WERI-Rb-1 (cell line): Measurements from ENCODE around the gene ELAVL4.

Experiments
- DNase-seq: peaks from one replicate; pipeline ENCODE4 v3.0.0-alpha.2; 2020
- H3K27ac ChIP-seq: fragments of 250-450 bp; sonication (Bioruptor Pico); 2 replicates; pipeline ENCODE4 v1.5.1; 2020; ENCODE audit warnings: mild to moderate bottlenecking, moderate library complexity
- H3K27me3 ChIP-seq: fragments of 250-450 bp; sonication (Bioruptor Pico); 2 replicates; pipeline ENCODE4 v1.5.1; 2021; ENCODE audit warnings: mild to moderate bottlenecking, low read depth, moderate library complexity; ENCODE audit not compliant: insufficient read depth, severe bottlenecking
- H3K36me3 ChIP-seq: fragments of 250-450 bp; sonication (Bioruptor Pico); 2 replicates; pipeline ENCODE4 v1.5.1; 2020; ENCODE audit warnings: mild to moderate bottlenecking, moderate library complexity
- H3K4me3 ChIP-seq: 2 replicates; pipeline ENCODE4 v1.5.1; 2011; ENCODE audit warnings: low read depth, mild to moderate bottlenecking, control low read depth, low read length
- H3K9me3 ChIP-seq: fragments of 250-450 bp; sonication (Bioruptor Pico); 2 replicates; pipeline ENCODE4 v1.5.1; 2021; ENCODE audit warnings: mild to moderate bottlenecking, moderate library complexity; ENCODE audit not compliant: severe bottlenecking
- TF ChIP-seq, protein P1 (sequence below): IDR thresholded peaks from 2 replicates; pipeline ENCODE4 v1.5.1; 2011; ENCODE audit warnings: low read depth, mild to moderate bottlenecking, control low read depth, inconsistent platforms, low read length

The ELAVL4 gene

DNA sequence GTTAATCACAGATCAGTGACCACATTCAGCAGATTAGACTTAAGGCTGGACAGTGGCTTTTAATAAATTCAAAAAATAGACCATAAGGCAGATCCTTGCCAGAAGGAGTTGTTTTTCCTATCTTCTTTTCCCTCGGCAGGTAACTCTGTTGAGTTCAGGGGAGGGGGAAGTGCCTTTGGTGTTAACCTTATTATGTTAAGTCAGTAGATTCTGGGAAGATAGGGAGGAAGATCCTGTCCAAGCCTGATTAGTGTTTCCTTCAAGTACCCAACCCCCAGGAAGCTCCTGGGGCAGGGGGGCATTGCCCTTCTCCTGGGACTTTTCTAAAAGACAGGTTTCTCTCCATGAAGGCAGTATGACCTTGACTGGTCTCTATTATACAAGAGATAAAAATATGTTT, 87.4 kb downstream of the ELAVL4 start:
- Histone ChIP-seq H3K36me3 (no peaks in the 10 kb centered on the region), H3K27ac (peak overlapping the region; percentile 77), H3K9me3 (no peaks in the 10 kb centered on the region), H3K4me3 (peak overlapping the region; percentile 17), H3K27me3 (no peaks in the 10 kb centered on the region)
- DNase-seq = peak; percentile 63
- TF ChIP-seq, protein P1, sequence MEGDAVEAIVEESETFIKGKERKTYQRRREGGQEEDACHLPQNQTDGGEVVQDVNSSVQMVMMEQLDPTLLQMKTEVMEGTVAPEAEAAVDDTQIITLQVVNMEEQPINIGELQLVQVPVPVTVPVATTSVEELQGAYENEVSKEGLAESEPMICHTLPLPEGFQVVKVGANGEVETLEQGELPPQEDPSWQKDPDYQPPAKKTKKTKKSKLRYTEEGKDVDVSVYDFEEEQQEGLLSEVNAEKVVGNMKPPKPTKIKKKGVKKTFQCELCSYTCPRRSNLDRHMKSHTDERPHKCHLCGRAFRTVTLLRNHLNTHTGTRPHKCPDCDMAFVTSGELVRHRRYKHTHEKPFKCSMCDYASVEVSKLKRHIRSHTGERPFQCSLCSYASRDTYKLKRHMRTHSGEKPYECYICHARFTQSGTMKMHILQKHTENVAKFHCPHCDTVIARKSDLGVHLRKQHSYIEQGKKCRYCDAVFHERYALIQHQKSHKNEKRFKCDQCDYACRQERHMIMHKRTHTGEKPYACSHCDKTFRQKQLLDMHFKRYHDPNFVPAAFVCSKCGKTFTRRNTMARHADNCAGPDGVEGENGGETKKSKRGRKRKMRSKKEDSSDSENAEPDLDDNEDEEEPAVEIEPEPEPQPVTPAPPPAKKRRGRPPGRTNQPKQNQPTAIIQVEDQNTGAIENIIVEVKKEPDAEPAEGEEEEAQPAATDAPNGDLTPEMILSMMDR = no peak

GRCh38 chr1:50197216-50197615, 88.5 kb downstream of the ELAVL4 start:
- H3K4me3 ChIP-seq = peak overlapping the region; percentile 14; the same call in 1 of the 2 replicates
- peak; percentile 18 for DNase-seq
- H3K36me3 ChIP-seq = no peaks in the 10 kb centered on the region
- no peaks in the 10 kb centered on the region for H3K27me3 ChIP-seq
- TF ChIP-seq, protein P1 = no peak
- H3K27ac ChIP-seq = peak overlapping the region; percentile 77
- H3K9me3 ChIP-seq = no peaks in the 10 kb centered on the region

DNA sequence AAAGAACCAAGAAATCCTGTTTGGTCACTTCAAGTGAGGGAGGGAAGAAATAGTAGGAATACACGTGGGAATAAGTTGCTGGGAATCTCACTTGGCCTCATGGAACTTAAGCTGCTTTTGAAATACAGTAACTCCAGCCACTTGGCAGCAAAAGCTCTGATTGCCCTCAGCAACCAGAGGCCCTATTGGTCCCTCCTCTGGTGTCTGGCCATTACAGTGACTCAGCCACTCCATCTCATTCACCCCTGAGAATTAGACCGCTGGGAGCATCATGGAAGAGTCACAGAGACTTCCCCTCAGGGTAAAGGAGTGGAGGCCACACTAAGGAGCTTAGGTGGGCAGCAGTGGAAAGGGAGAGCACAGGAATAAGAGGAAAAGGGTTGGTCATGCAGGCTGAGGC, 99.6 kb downstream of the ELAVL4 start:
- H3K9me3 ChIP-seq = no peaks in the 10 kb centered on the region
- DNase-seq = peak; percentile 48
- H3K27me3 ChIP-seq = no peaks in the 10 kb centered on the region
- H3K36me3 ChIP-seq = no peaks in the 10 kb centered on the region
- peak overlapping the region; percentile 46 for H3K27ac ChIP-seq
- no peak overlapping the region for H3K4me3 ChIP-seq
- TF ChIP-seq, protein P1 = no peak

- TF ChIP-seq, protein P1 = no peak
- no peak for DNase-seq
- peak overlapping the region; percentile 46 for H3K27ac ChIP-seq
- H3K27me3 ChIP-seq = no peaks in the 10 kb centered on the region
- H3K36me3 ChIP-seq = no peaks in the 10 kb centered on the region
- H3K9me3 ChIP-seq = no peaks in the 10 kb centered on the region
- no peak overlapping the region for H3K4me3 ChIP-seq
Measured at GRCh38 chr1:50208756-50209155, 100.0 kb downstream of the ELAVL4 start.

- no peak overlapping the region for H3K27ac ChIP-seq
Measured at GRCh38 chr1:50209749-50210148, 101.0 kb downstream of the ELAVL4 start.

GRCh38 chr1:50213505-50213904, 104.8 kb downstream of the ELAVL4 start:
- H3K27me3 ChIP-seq = no peaks in the 10 kb centered on the region
- DNase-seq = no peak
- H3K27ac ChIP-seq = no peak overlapping the region
- H3K36me3 ChIP-seq = no peaks in the 10 kb centered on the region
- TF ChIP-seq, protein P1 = no peak
- no peaks in the 10 kb centered on the region for H3K9me3 ChIP-seq
- no peak overlapping the region for H3K4me3 ChIP-seq

More at GRCh38 chr1:50209749-50210148, 101.0 kb downstream of the ELAVL4 start:
- Histone ChIP-seq H3K36me3 (no peaks in the 10 kb centered on the region), H3K27me3 (no peaks in the 10 kb centered on the region), H3K9me3 (no peaks in the 10 kb centered on the region), H3K4me3 (no peak overlapping the region)
- TF ChIP-seq, protein P1 = no peak
- no peak for DNase-seq
